PC-3 (cell line): ENCODE results near the gene ZDHHC12. TPM values are rescaled to one million over a fixed set of nuclear protein-coding genes. Genes with fewer than 3 reads are reported as not detected.

Experiments
- ATAC-seq: fragments of 200-7000 bp; cut with Tn5 transposase; 2 replicates; pipeline ENCODE4 v1.9.1; 2020; ENCODE audit warnings: mild to moderate bottlenecking, moderate library complexity
- BruUV-seq: library from RNA; stranded (reverse); fragments of 400-500 nt; replicated peaks from 2 replicates; lab custom pipeline; 2021; lab: Mats Ljungman, UMichigan
- CTCF ChIA-PET: fragments of 300-600 bp; sonication (Branson Sonifier 250); formaldehyde crosslinking; loops from one replicate; lab custom pipeline; 2022; ENCODE audit warnings: antibody characterized with exemption; lab: Charles Lee
- POLR2A ChIA-PET: fragments of 300-600 bp; sonication (Branson Sonifier 250); formaldehyde crosslinking; loops from one replicate; lab custom pipeline; 2022; ENCODE audit warnings: antibody characterized with exemption; ENCODE audit not compliant: unreplicated experiment; lab: Charles Lee
- DNase-seq: peaks from one replicate; pipeline ENCODE4 v3.0.0-alpha.2; 2015
- H2AFZ ChIP-seq: fragments of 300-600 bp; sonication (generic); 2 replicates; pipeline ENCODE4 v1.6.0; 2016; ENCODE audit warnings: antibody characterized with exemption, low read length
- H3F3A ChIP-seq: fragments of 300-600 bp; sonication (generic); one replicate; pipeline ENCODE4 v1.6.0; 2017; ENCODE audit warnings: antibody characterized with exemption, low read length, control low read depth, mild to moderate bottlenecking; ENCODE audit not compliant: unreplicated experiment
- H3K27ac ChIP-seq: fragments of 300-600 bp; sonication (generic); 2 replicates; pipeline ENCODE4 v1.5.1; 2016; ENCODE audit warnings: mild to moderate bottlenecking, low read length
- H3K27me3 ChIP-seq: fragments of 300-600 bp; sonication (generic); 2 replicates; pipeline ENCODE4 v1.6.1; 2016; ENCODE audit warnings: low read length, mixed read lengths
- H3K36me3 ChIP-seq: fragments of 300-600 bp; sonication (generic); 2 replicates; pipeline ENCODE4 v1.6.1; 2016; ENCODE audit warnings: low read depth, mixed run types, low read length, mixed read lengths
- H3K4me1 ChIP-seq: fragments of 300-600 bp; sonication (generic); 2 replicates; pipeline ENCODE4 v1.5.1; 2016; ENCODE audit warnings: low read length; ENCODE audit not compliant: insufficient read depth
- H3K4me2 ChIP-seq: fragments of 300-600 bp; sonication (generic); 2 replicates; pipeline ENCODE4 v1.6.0; 2016; ENCODE audit warnings: low read length
- H3K4me3 ChIP-seq: fragments of 300-600 bp; sonication (generic); 2 replicates; pipeline ENCODE4 v1.5.1; 2016; ENCODE audit warnings: mild to moderate bottlenecking, low read length, mixed read lengths
- H3K79me2 ChIP-seq: fragments of 300-600 bp; sonication (generic); 2 replicates; pipeline ENCODE4 v1.6.1; 2017; ENCODE audit warnings: low read length, mixed read lengths
- H3K9ac ChIP-seq: fragments of 300-600 bp; sonication (generic); 2 replicates; pipeline ENCODE4 v1.6.0; 2016; ENCODE audit warnings: mild to moderate bottlenecking, low read length
- H3K9me2 ChIP-seq: fragments of 300-600 bp; sonication (generic); replicated peaks from 2 replicates; pipeline ENCODE4 v1.6.1; 2016; ENCODE audit warnings: mixed run types, low read length, mixed read lengths
- H3K9me3 ChIP-seq: fragments of 300-600 bp; sonication (generic); 2 replicates; pipeline ENCODE4 v1.6.1; 2016; ENCODE audit warnings: low read length, mixed read lengths
- H4K20me1 ChIP-seq: fragments of 300-600 bp; sonication (generic); 2 replicates; pipeline ENCODE4 v1.6.1; 2016; ENCODE audit warnings: low read length, mixed read lengths
- EZH2 ChIP-seq: fragments of 300-600 bp; sonication (generic); IDR thresholded peaks from one replicate; pipeline ENCODE4 v1.6.1; 2017; ENCODE audit warnings: antibody characterized with exemption, mild to moderate bottlenecking, low read length; ENCODE audit not compliant: unreplicated experiment
- EZH2phosphoT487 ChIP-seq: fragments of 300-600 bp; sonication (generic); IDR thresholded peaks from 2 replicates; pipeline ENCODE4 v1.6.1; 2018; ENCODE audit warnings: mild to moderate bottlenecking, antibody characterized with exemption, low read length, borderline replicate concordance
- intact Hi-C: fragments of 100-400 bp; cut with micrococcal nuclease; formaldehyde crosslinking; loops from 2 replicates; pipeline ENCODE4 v1.9.0; 2023
- total RNA-seq: library from RNA; depleted of rRNA; stranded (reverse); fragments of >200 nt; gene quantifications from 2 replicates; pipeline ENCODE4 v1.2.3, GENCODE V29; 2014
- TF ChIP-seq, protein P1 (sequence below): fragments of 300-600 bp; sonication (generic); conservative IDR thresholded peaks from 2 replicates; pipeline ENCODE4 v1.5.1; 2017; ENCODE audit warnings: antibody characterized with exemption, low read depth, mild to moderate bottlenecking, low read length

Gene ZDHHC12
- total RNA-seq, 1 experiment from 2014 or later = 86.1 TPM

- Histone ChIP-seq H3K27ac (no peak overlapping the region), H3K4me1 (no peaks in the 10 kb centered on the region), H3F3A (no peaks in the 10 kb centered on the region), H3K79me2 (no peaks in the 10 kb centered on the region), H3K4me3 (no peak overlapping the region), H3K9me2 (no peaks in the 10 kb centered on the region), H2AFZ (no peak overlapping the region), H3K9me3 (no peaks in the 10 kb centered on the region), H3K9ac (no peak overlapping the region), H3K36me3 (no peaks in the 10 kb centered on the region), H3K4me2 (no peak overlapping the region), H3K27me3 (no peaks in the 10 kb centered on the region), H4K20me1 (no peaks in the 10 kb centered on the region)
- DNase-seq = no peak
- POLR2A ChIA-PET = interaction anchor here (0.6 kb wide), 1 partner anchor 52 kb away, joined by 6 read pairs; no protein-coding TSS in a partner anchor
- TF ChIP-seq, protein P1, sequence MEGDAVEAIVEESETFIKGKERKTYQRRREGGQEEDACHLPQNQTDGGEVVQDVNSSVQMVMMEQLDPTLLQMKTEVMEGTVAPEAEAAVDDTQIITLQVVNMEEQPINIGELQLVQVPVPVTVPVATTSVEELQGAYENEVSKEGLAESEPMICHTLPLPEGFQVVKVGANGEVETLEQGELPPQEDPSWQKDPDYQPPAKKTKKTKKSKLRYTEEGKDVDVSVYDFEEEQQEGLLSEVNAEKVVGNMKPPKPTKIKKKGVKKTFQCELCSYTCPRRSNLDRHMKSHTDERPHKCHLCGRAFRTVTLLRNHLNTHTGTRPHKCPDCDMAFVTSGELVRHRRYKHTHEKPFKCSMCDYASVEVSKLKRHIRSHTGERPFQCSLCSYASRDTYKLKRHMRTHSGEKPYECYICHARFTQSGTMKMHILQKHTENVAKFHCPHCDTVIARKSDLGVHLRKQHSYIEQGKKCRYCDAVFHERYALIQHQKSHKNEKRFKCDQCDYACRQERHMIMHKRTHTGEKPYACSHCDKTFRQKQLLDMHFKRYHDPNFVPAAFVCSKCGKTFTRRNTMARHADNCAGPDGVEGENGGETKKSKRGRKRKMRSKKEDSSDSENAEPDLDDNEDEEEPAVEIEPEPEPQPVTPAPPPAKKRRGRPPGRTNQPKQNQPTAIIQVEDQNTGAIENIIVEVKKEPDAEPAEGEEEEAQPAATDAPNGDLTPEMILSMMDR = no peak
- TF ChIP-seq EZH2phosphoT487 (no peak), EZH2 (no peak)
- intact Hi-C loops = no loop called here
- BruUV-seq = no TSS peak
- CTCF ChIA-PET = interaction anchor here (0.6 kb wide), 1 partner anchor 90 kb away, joined by 3 read pairs; no protein-coding TSS in a partner anchor
- ATAC-seq = no peak
These were observed 40.4 kb upstream of the ZDHHC12 start for GRCh38 chr9:128764361-128764760.

DNA sequence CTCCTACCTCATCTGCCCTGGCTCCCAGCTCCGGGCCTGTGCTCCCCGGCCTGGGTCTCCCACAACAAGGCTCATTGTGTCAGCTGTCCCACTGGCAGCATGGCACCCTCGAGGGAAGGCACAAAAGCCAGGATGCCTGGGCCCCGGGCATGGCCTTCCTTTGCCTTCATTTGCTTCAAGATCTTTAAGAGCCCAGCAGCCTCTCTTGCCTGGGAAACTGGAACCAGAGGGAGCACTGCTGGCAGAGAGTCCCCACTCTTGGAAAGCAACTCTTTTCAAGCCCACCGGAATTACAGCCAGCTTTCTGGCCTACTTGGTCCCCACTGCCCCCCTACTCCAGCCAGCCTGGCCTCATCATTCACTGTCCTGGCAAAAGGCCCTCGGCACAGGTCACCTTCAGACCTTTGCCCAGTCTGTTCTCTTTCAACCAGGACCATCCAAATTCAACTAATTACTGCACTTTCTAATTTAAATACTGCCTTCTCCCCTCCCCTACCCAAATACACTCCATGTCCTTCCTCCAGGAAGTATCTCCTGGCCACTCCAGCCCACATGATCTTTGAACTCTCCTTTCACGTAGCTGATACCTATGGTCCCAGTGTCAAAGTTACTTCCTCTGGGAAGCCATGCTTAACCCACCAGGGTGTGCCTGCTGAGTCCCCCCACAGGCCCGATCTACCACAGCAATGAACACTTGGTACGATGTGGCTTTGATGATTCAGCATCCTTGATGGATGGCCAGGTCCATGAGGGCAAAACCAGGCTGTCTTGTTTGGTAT, 38.9 kb upstream of the ZDHHC12 start:
- Histone ChIP-seq H3K4me3 (no peak overlapping the region), H3K79me2 (no peaks in the 10 kb centered on the region), H3K36me3 (no peaks in the 10 kb centered on the region), H3F3A (no peaks in the 10 kb centered on the region), H3K9me3 (no peaks in the 10 kb centered on the region), H3K4me2 (no peak overlapping the region), H3K4me1 (no peaks in the 10 kb centered on the region), H3K27ac (no peak overlapping the region), H3K9me2 (no peaks in the 10 kb centered on the region), H2AFZ (no peak overlapping the region), H3K27me3 (no peaks in the 10 kb centered on the region), H4K20me1 (no peaks in the 10 kb centered on the region), H3K9ac (no peak overlapping the region)
- BruUV-seq = no TSS peak
- intact Hi-C loops = no loop called here
- ChIA-PET CTCF (no interaction called here), POLR2A (no interaction called here)
- DNase-seq (no peak), ATAC-seq (no peak)
- TF ChIP-seq EZH2phosphoT487 = no peak
- TF ChIP-seq, protein P1 = no peak
- no peak for TF ChIP-seq EZH2

- ChIA-PET CTCF (no interaction called here), POLR2A (no interaction called here)
- TF ChIP-seq EZH2 = no peak
- no peak for TF ChIP-seq EZH2phosphoT487
- TF ChIP-seq, protein P1 = no peak
- H3K9ac ChIP-seq = no peak overlapping the region
- H2AFZ ChIP-seq = no peak overlapping the region
- no peak for DNase-seq
- no TSS peak for BruUV-seq
- H3K4me2 ChIP-seq = no peak overlapping the region
- no peaks in the 10 kb centered on the region for H3F3A ChIP-seq
- H3K79me2 ChIP-seq = no peaks in the 10 kb centered on the region
- H3K27me3 ChIP-seq = no peaks in the 10 kb centered on the region
- no peaks in the 10 kb centered on the region for H3K9me3 ChIP-seq
- H4K20me1 ChIP-seq = no peaks in the 10 kb centered on the region
- H3K9me2 ChIP-seq = no peaks in the 10 kb centered on the region
- no peaks in the 10 kb centered on the region for H3K36me3 ChIP-seq
- no peaks in the 10 kb centered on the region for H3K4me1 ChIP-seq
- ATAC-seq = no peak
- intact Hi-C loops = no loop called here
- no peak overlapping the region for H3K27ac ChIP-seq
- H3K4me3 ChIP-seq = no peak overlapping the region
These were observed 33.7 kb upstream of the ZDHHC12 start for GRCh38 chr9:128757602-128758001.
